Measurements from ENCODE around the gene BCAR3.
"Not testable (repeated sequence)": the region's sequence is repeated elsewhere in the genome, so short reads cannot be mapped to it uniquely, and the experiment has no call there.

BCAR3 gene

DNA sequence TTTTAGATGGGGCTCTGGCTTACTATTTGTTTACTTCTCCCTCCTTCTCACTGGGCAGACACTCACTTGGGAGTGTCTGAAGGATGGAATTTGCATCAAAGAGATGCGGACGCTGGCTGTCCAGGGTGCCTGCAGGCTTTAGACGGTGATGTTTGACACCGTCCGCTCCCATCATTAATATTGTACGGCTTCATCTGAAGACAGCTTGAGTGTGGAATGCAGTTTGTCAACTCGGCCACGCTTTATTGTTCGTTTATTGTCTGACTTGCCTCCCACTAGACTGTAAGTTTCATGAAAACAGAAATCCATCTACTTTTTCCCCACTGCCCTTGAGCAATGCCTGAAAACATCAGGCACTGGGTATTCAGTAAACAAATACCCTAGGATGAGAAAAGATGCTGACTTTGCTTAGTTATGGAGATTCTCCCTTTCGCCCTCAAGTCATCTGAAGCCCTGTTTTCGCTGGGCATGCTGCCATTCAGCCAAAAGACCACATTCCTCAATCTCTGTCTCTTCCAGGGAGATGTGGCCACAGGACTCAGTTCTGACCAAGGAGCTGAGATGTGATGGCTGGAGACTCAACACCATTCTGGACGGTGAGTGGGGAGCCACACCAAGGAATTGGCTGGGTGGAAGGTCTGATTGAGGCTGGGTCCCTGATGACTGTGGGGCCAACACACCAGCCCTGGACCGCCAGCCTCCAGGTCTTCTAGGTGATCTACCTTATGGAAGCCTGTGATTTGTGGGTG lies 87.6 kb downstream of the BCAR3 start:
- DNase-seq: no peak

GRCh38 chr1:93592551-93592949 lies 89.1 kb downstream of the BCAR3 start:
- no peak for DNase-seq

GRCh38 chr1:93591676-93592550 lies 89.7 kb downstream of the BCAR3 start:
- DNase-seq: peak; percentile 89

DNA sequence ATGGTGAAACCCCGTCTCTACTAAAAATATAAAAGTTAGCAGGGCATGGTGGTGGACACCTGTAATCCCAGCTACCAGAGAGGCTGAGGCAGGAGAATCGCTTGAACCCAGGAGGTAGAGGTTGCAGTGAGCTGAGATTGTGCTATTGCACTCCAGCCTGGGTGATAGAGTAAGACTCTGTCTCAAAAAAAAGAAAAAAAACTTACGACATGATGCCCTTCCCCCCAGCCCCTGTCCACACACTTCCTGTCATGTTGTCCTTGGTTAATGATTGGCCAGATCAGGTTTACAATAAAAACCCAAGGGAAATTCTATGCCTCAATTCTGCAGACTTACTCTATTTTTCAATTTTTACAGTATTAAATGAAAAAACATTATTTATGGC lies 90.4 kb downstream of the BCAR3 start:
- DNase-seq: not testable (repeated sequence)

DNA sequence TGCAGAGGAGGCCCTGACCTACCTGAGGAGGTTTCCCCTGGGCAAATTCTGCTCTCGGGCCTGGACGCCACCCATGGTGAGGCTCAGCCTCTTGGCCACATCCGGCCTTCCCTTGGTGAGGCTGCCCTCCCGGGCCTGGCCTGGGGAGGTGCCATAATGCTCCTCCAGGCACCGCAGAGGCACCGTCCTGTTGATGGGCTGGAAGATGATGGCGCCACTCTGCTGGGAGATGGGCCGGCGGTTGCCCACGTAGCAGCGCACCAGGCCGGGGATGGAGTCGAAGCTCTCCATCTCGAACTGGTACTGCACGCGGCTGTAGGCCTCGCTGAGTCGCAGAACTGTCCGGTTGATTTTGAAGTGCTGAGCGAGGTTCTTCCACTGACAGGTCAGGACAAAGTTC lies 92.7 kb downstream of the BCAR3 start:
- DNase-seq: no peak

GRCh38 chr1:93588206-93588605 lies 93.4 kb downstream of the BCAR3 start:
- DNase-seq: no peak

GRCh38 chr1:93587354-93587753 lies 94.3 kb downstream of the BCAR3 start:
- no peak for DNase-seq

DNA sequence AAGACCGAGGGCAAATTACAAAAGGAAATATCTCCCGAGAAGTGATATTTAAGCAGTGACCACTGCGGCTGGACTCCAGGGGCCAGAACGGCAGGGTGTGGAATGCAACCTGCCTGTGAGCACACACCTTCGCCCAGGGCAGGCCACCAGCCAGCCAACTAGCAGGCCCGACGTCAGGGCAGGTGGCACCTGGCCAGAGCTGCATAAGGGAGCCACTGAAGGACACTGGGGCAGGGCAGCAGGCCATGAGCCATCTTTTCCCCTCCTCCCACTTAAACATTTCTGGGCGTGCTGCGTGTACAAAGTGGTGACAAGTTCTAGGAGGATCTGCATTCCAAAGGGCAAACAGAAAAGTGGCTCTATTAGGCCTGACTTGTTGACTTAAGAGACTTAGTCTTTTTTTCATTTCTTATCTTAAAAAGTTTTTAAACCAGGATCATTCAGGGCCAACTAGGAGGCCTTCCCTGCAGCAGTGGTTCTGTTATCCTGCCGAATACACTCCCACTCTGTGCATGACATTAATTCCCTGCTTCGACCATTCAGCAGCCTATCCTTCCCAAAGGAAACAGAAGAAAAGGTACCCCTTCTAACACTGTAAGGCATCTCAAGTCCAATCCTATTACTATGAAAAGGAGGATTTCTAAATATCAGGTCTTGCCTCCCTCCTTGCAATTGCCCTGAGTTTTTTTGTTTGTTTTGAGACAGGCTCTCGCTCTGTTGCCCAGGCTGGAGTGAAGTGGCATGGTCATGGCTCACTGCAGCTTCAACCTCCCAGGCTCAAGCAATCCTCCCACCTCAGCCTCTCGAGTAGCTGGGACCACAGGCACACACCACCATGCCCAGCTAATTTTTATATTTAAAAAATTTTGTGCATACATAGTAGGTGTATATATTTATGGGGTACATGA lies 96.3 kb downstream of the BCAR3 start:
- peak; percentile 69 for DNase-seq

DNA sequence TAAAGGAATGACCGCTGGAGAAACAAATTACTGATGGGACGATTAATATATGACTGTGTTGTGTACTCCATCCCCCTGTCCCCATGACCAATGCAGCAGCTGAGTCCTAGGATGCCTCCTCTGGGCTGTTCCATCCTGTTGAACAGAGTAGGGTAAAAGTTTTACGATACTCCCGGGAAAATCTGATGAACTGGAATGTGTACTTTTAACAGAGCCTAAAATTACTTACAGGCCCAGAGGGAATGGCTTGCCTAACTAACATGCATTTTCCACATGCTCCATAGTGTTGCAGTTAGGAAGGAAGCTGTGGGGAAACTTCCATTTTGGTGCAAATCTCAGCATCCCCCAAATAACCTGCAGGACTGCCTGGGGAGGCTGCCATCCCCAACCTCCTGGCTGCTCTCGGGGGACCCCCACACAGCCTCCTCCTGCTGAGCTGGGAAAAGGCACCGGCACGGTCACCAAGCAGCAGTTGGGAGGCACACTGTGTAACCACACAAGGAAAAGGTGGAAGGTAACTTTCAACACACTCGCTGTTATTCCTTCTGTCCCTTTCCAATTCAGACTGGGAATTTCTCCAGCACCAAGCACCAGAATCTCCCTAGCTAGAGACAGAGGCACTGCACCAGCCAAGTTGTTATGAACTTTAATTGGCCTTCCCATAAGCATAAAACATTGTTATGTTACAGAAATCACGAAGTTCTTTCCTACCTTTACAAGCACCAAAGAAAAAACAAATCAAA lies 97.2 kb downstream of the BCAR3 start:
- no peak for DNase-seq

DNA sequence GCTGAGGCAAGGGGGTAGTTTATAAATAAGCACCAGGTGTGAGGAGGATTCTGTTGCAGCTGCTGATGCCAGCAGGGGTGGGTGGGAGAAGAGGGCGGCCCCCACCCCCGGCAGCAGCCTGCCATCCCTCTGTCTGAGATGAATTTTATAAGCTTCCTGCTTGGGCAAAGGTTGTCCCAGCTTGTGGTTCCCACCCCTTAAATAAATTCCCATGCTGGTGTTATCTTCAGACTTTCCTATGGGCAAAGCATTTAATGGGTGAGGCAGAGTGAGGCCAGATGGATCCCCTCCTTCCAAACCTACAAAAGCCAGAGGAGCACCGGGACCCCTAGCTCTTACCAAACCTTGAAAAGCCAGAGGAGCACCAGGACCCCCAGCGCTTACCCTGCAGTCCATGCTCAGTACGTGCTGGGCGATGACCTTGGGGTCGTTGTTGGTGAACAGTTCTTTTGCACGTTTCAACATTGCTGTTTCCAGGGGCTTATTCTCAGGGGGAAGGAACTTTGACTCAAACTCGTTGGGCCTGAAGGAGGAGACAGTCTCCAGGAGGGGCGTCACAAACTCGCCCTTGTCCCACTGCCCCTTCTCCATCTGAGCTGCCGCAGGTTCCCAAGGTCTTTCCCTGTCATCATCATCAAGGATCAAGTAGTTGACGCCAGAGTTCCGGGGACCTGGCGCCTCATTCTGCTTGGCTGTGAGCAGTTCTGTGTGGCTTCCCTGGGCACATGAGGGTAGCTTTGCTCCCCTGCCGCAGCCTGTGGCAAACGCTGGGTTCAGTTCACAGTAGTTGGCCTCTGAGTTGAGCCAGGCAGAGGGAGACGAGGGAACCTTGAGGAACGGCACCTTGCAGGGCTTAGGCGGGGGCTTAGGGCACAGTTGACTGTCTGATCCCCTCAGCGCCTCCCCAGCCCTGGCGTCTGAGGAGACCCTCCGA lies 99.5 kb downstream of the BCAR3 start:
- no peak for DNase-seq

DNA sequence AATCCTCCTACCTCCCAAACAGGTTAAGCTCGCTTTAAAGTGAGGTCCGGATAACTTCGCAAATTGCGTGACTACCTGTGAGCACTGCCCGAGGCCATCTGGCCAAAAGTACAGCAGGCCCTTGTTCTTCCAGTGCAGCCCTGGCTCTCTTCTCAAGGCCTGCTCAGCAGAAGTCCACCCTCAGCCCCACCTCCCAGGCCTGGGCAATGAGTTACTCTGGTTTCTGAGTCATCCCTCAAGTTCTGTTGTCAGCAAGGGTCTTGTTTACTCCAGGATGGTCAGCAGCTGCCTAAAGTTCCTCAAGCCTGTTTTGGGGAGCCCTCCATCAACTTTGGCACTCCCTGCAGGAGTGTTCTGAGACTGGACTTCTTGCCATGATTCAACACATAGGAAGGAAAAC lies 101.7 kb downstream of the BCAR3 start:
- DNase-seq: no peak

DNA sequence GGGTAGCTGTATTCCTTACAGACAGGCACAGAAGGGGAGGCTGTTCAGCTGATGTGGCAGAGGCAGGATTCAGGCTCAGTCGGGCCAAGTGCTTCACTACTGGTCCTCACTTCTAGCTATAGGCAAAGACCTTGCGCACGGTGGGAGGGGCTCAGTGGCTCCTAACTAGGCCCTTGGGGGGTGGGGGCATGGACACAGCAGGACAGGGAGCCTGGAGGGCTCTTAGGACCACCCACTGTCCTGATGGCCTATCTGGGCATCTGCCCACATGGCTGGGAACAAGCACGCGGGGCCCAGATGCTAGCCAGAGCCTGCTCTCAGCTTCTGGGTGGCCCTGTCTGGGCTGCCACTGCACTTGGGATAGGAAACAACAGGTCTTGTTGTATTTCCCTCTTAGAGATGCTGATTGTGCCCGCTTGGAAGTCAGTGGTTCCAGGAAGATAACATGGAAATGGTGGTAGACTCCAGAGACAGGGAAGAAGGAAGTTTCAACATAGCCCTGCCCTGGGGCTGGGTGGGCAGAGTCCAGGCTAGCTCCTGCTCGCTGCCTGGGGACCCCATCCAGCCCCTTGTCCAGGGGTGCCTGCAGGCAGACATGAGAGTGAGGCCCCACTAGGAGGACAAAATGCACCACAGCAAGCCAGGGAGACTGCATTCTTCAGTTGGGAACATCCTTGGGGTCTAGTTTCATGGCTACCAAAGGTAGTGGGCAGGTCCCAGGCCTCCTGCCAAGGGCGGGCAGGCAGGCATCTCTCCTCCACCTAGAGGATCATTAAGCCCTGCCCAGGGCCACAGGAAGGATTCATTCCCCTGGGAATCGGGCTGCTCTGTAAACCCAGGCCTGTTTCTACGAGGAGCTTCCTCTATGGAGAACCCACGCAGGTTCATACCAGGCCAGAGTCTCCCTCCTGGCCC lies 102.5 kb downstream of the BCAR3 start:
- no peak for DNase-seq

DNA sequence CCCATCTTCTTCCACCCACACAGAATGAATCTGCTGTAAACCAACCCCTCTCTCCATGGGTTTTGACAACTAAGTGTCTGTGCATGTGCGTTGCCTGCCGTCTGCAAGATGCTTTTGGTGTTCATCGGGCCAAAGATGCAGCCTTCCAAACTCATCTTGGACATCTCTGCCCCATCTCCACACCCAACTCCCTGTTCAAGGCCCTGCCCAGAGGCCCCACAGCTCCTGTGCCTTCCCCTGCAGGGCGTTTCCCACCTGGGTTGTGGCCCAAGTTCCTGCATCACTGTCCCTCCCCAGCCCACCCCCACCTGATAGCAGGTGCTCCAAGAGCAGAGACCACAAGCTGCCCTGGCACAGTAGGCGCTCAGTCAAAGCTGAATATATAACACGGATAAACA lies 103.2 kb downstream of the BCAR3 start:
- no peak for DNase-seq

GRCh38 chr1:93577536-93578432 lies 103.9 kb downstream of the BCAR3 start:
- no peak for DNase-seq

DNA sequence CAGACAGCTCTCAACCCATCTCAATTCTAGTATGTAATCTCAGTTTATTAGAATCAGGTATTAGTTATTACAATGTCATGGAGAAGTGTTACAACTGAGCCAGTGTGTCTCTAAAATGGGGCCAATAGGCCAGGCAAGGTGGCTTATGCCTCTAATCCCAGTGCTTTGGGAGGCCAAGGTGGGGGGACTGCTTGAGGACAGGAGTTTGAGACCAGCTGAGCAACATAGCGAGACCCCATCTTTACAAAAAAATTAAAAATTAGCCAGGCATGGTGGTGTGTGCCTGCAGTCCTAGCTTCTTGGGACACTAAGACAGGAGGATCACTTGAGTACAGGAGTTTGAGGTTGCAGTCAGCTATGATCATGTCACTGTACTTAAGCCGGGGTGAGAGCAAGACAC lies 104.9 kb downstream of the BCAR3 start:
- no peak for DNase-seq

DNA sequence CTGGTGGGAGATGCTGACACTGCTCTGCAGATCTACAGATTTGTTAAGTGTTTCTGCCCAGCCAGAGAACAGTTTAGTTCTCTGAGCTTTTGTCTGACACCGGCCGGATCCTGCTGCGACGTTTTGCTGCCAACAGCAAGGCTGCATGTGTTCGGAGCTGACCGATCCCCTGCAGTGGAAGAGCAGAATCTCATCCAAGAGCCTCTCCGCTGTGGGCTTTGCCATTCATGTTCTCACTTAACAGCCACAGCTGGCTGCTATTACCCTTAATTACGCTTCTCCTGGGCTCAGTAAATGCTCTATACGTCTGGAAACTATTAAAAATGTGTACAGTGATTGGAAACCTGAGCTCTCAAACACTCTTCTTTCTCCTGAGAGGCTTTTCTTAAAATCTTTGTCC lies 105.3 kb downstream of the BCAR3 start:
- DNase-seq: peak; percentile 35

GRCh38 chr1:93575621-93576284 lies 105.9 kb downstream of the BCAR3 start:
- peak; percentile 42 for DNase-seq

GRCh38 chr1:93574991-93575390 lies 106.6 kb downstream of the BCAR3 start:
- no peak for DNase-seq

DNA sequence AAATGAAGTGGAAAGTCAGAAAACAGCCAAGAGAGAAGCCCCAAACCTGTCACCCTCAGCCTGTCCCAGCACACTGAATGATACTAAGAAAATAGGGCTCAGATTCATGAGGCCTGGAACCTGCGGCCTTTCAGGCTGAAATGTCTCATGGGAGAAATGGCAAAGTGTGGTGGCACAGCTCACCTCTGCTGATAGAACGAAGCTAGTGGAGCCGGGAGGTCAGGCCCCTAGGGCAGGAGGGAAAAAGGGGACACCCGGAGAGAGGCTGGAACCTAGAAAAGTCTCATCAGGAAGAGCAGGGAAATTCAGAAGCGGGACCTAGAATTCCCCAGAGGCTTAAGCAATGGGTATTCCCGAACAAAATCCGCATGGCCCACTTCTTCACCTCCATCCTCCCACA lies 107.1 kb downstream of the BCAR3 start:
- no peak for DNase-seq
